ENCODE measurements around the gene BHLHE23.

BHLHE23 gene

DNA sequence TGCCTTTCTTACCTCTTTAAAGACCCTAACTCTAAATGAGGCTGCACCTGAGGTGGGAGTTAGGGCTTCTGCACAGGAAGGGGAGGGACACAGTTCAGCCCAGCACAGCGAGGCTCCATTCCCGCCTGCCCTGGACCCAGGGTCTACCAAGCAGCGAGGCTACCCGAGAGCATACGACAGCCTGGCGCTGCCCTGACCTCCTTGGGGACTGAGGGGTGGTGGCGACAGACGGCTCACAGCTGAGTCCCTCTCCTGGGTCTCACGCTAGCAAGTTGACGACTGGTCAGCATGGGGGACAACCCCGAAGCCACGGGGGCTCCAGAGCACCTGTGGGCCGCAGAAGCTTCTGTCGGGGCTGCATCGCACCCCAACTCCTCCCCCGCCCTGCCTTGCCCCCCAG is 29.9 kb downstream of the BHLHE23 start:
- TF ChIP-seq GATA3 (IDR thresholded peaks at IDR 0.05; ENCODE audit: low read depth, low read length) (no peak), GATA2 (IDR thresholded peaks at IDR 0.05; ENCODE audit: low read depth, low read length) (no peak)

DNA sequence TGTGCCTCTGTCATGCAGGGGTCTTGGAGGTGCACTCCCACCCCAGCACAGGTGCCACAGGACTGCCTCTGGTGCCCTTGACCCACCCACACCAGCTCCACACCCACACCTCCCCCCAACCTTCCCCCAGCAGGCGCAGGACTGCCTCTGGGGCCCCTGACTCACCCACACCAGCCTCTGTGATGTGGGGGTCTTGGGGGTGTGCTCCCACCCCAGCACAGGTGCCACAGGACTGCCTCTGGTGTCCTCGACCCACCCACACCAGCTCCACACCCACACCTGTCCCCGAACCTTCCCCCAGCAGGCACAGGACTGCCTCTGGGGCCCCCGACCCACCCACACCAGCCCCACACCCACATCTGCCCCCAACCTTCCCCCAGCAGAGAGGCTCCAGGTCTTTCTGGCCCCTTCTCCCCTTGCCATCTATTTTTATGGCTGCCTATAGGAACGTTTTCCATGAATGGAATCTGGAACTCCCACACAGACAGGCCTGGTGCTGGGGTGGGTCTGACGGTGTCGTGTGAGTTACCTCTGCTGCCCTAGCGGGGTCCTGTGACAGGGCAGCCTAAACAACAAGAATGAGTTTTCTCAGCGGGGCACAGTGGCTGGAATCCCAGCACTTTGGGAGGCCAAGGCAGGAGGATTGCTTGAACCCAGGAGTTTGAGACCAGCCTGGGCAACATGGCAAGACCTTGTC is 30.8 kb downstream of the BHLHE23 start:
- TF ChIP-seq GATA2 (IDR thresholded peaks at IDR 0.05; ENCODE audit: low read depth, low read length) (no peak), GATA3 (IDR thresholded peaks at IDR 0.05; ENCODE audit: low read depth, low read length) (no peak)

DNA sequence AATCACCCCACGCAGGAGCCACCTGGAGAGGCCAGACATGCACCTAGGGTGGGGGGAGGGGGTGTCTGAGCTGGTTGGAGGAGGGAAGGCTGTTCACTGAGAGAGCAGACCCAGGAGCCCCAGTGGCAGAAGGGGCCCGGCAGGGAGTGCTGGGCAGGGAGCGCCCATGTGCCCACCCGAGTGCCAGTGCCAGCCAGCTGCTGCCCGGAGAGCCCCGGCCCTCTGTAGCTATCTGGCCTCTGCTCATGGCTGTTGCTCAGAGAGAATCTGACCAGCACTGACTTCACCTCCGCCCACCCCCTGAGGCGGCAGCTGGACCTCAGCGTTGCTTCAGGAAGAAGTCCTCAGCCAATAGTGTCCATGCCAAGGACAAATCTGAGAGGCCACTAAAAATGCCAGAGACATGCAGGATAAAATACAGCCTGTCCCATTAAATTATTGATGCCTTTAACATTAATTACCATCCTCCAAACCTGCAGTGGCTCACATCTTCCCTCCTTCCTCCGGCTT is 31.5 kb downstream of the BHLHE23 start:
- TF ChIP-seq GATA3 (IDR thresholded peaks at IDR 0.05; ENCODE audit: low read depth, low read length) (no peak), GATA2 (IDR thresholded peaks at IDR 0.05; ENCODE audit: low read depth, low read length) (no peak)

DNA sequence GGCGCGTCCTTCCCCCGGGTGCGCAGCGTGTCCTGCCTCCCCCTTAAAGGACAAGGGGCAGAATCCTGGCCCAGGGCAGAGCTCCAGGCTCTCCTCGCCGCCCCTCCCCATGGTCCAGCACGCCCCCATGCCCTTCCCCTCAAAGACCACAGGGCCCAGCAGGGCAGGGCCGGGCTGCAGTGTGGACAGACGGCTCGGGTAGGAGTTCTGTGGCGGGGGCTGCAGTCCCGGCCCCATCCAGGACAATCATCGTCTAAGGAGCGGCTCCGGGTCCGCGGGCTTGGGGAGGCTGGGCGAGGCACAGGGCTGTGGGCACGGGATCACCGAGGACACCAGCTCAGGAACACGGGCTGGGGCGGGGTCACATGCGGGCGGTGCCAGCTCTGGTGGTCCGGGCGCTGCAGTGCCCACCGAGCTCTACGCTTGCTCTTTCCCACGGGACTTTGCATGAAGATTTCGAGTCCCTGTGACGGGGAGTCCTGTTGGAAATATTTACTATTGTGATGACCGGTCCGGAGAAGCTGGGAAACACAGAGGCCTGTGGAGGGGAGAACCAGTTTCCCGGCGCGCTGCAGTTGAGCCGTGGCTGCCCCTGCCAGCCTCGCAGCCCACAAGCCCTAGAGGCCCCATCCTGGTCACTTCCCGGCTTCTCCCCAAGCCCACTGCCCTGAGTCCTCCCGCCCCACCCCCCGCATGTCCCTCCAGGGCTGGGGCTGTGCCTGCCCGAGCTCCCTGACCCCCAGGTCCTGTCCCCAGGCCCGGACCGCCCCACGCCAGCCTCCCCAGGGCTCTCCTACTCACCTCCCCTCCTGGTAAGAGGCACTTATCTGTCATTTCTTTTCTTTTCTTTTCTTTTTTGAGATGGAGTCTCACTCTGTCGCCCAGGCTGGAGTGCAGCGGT is 33.7 kb downstream of the BHLHE23 start:
- TF ChIP-seq GATA2 (IDR thresholded peaks at IDR 0.05; ENCODE audit: low read depth, low read length), result no peak
- no peak for TF ChIP-seq GATA3 (IDR thresholded peaks at IDR 0.05; ENCODE audit: low read depth, low read length)

DNA sequence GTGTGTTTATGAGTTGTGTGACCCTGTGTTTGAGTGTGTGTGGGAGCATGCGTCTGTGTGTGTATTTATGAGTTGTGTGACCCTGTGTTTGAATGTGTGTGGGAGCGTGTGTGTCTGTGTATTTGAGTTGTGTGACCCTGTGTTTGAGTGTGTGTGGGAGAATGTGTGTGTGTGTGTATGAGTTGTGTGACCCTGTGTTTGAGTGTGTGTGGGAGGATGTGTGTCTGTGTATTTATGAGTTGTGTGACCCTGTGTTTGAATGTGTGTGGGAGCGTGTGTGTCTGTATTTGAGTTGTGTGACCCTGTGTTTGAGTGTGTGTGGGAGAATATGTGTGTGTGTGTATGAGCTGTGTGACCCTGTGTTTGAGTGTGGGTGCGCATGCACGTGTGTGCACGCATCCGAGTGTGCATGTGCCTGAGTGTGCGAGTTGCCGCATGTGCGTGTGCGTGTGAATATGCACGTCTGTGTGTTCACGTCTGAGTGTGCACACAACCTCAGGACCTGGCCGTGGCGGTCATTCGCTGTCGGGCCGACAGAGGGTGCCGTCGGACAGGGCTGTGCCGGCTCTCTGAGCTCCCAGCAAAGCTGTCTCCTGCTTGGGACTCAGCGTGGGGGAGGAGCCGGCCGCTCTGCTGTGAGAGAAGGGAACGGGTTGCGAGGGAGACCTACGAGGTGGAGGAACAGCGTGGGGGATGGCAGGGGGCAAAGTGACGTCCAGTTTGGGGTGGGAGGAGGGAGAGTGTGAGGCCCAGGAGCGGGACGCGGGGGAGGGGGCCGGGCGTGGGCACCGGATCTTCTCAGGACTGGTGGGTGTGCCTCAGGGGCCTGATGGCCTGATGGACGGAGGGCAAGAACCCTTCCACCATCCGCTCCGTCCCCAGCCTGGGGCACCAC is 34.6 kb downstream of the BHLHE23 start:
- no peak for TF ChIP-seq GATA3 (IDR thresholded peaks at IDR 0.05; ENCODE audit: low read depth, low read length)
- no peak for TF ChIP-seq GATA2 (IDR thresholded peaks at IDR 0.05; ENCODE audit: low read depth, low read length)

DNA sequence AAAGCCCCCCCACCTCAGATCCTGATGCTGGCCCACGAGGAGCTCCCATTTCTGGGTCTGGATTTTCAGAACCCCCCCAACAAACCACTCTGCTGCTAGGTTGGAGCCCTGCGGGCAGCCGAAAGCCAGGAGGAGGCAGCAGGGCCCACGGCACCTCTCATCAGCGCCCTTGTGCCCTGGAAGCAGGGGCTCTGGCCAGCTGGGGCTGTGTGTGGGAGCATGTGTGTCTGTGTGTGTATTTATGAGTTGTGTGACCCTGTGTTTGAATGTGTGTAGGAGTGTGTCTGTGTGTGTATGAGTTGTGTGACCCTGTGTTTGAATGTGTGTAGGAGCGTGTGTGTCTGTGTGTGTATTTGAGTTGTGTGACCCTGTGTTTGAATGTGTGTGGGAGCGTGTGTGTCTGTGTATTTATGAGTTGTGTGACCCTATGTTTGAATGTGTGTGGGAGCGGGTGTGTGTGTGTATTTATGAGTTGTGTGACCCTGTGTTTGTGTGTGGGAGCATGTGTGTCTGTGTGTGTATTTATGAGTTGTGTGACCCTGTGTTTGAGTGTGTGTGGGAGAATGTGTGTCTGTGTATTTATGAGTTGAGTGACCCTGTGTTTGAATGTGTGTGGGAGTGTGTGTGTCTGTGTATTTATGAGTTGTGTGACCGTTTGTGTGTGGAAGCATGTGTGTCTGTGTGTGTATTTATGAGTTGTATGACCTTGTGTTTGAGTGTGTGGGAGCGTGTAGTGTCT is 35.4 kb downstream of the BHLHE23 start:
- TF ChIP-seq GATA2 (IDR thresholded peaks at IDR 0.05; ENCODE audit: low read depth, low read length), result no peak
- no peak for TF ChIP-seq GATA3 (IDR thresholded peaks at IDR 0.05; ENCODE audit: low read depth, low read length)

DNA sequence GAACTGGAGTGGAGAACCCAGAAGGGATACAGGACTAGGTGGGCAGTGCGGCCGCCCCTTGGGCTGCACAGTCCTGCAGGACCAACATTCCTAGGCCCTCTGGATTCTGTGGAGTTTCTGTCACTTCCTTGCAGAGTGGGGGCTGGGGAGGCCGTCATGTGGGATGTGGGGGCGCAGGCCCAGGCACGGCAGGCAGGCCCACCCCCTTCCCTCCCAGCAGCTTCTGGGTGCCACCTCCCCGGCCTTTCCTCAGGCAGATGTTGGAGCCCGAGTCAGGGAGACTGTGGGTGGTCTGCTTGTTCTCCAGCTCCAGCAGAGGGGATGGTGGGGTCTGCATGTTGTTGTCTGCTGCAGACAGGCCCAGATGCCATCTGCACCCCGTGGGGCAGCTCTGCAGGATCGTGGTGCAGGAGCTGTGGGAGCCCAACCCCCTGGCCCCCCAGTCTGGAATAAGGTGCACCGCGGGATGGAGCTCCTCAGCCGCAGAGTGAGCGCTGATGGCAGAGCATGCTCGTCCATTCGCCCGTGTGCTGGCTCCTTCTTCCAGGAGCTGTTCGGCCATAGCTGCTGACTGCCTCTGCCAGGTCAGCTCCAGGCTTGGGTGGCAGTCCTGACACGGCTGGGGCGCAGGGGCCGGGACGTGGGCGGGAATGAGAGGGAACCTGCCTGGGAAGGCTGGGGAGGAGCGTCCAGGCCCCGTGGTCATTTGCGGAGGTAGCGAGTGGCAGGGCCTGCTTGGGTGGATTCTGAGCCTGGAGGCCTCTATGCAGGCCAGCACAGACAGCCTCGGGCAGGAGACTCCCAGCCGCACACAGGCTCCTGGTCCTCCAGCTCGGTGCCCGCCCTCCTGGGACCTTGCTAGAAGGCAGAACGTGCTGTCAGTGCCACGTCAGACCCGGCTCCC is 36.2 kb downstream of the BHLHE23 start:
- TF ChIP-seq GATA2 (IDR thresholded peaks at IDR 0.05; ENCODE audit: low read depth, low read length) (no peak), GATA3 (IDR thresholded peaks at IDR 0.05; ENCODE audit: low read depth, low read length) (no peak)

DNA sequence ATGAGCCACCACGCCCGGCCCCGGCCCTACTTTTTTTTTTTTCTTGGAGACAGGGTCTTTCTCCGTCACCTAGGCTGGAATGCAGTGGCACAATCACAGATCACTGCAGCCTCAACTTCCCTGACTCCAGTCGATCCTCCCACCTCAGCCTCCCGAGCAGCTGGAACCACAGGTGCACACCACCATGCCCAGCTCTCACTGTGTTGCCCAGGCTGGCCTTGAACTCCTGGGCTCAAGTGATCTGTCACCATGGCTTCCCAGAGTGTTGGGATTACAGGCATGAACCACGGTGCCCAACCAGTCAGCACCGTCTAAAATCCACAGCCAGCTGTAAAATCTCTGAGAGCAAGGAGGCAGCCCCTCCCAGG is 36.8 kb downstream of the BHLHE23 start:
- TF ChIP-seq GATA2 (IDR thresholded peaks at IDR 0.05; ENCODE audit: low read depth, low read length) (no peak), GATA3 (IDR thresholded peaks at IDR 0.05; ENCODE audit: low read depth, low read length) (no peak)

DNA sequence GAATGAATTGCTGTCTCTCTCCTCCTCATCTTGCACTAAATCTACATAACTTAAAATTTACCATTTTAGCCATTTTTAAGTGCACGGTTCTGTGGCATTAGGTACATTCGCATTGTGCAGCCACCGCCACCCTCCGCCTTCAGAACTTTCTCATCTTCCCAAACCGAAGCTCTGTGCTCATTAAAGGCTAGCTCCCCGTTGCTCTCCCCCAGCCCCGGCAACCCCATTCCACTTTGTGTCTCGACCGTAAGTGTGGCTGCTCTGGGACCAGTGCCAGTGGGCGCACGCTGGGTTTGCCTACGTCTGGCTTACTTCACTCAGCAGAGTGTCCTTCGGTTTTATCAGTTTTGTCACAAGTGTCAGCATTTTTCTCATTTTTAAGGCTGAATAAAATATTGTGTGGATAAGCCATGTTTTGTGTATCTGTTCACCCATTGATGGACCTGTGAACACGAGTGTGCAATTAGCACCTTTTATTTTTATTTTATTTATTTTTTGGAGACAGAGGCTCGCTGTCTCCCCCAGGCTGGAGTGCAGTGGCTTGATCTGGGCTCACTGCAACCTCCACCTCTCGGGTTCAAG is 37.5 kb downstream of the BHLHE23 start:
- TF ChIP-seq GATA2 (IDR thresholded peaks at IDR 0.05; ENCODE audit: low read depth, low read length), result no peak
- no peak for TF ChIP-seq GATA3 (IDR thresholded peaks at IDR 0.05; ENCODE audit: low read depth, low read length)

DNA sequence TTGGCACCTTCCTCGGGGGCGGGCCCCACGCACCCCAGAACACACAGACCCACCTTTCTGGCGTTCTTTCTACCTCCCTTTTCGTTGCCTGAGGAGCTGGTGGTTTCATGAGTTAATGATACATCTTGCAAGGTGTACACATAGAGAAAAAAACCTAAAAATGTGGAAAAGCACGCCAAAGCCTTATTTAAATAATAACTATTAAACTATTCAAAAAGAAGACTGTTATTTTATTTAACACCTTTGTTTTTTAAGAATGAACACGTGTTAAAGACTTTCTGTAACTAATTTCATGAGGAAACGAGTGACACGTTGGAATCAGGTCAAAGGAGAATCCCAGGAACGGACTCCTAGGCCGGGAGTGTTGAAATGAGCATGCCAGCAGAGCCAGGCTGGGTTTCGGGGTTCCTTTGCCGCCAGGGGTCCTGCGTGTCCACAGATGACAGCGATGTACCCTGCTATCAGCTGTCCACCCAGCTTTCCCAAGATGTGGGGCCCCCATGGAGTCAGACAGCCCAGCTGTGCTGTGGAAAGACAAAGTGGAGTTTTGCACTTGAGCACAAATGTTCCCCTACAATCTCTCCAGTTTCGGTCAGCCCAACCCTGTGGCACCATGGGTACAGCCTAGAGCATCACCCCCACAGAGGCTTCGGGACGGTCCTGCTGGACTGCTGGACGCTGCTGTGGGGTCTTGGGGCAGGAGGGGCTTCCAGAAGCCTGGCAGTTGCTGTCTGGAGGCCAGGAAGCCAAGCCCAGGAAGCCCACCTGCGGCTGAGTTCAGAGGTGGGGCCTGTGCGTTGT is 38.2 kb downstream of the BHLHE23 start:
- TF ChIP-seq GATA3 (IDR thresholded peaks at IDR 0.05; ENCODE audit: low read depth, low read length), result no peak
- TF ChIP-seq GATA2 (IDR thresholded peaks at IDR 0.05; ENCODE audit: low read depth, low read length), result no peak

DNA sequence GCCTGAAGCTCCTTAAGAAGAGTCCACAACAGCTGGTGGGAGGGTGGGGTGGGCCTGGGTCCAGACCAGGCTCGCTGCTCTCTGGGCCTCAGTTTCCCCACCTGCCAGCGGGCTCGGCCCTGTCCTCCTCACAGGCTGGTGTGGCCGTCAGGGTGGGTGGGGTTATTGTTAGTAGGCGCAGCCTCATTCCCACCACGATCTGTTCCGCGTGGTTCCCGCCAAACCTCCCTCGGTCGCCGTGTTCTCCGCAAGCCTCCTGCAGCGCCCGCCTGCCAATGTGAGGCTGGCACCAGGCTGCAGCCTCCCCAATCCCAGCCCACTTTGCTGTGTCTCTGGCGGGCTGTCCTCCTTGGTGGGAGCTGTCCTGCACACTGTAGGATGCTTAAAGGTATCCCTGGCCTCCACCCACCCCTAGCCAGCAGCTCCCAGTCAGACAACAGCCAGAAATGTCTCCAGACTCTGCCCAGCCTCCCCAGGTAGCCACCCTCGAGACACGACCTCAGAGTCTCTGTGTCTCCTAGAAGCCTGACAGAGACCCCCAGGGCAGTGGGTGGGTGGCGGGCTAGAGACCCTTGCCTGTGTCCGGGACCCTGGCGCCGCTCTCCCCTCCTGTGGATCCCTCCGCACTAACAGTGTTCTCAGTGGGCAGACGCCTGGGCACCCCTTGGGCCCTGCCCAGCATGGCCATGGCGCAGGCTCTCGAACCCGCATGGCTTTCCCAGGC is 39.0 kb downstream of the BHLHE23 start:
- TF ChIP-seq GATA3 (IDR thresholded peaks at IDR 0.05; ENCODE audit: low read depth, low read length) (no peak), GATA2 (IDR thresholded peaks at IDR 0.05; ENCODE audit: low read depth, low read length) (no peak)
